ENCODE results near the gene FYN. TPM values are rescaled to one million over a fixed set of nuclear protein-coding genes. Genes with fewer than 3 reads are reported as not detected.

Gene FYN
- polyA plus RNA-seq, 3 donors: 88.4 to 149 (median 114) TPM

DNA sequence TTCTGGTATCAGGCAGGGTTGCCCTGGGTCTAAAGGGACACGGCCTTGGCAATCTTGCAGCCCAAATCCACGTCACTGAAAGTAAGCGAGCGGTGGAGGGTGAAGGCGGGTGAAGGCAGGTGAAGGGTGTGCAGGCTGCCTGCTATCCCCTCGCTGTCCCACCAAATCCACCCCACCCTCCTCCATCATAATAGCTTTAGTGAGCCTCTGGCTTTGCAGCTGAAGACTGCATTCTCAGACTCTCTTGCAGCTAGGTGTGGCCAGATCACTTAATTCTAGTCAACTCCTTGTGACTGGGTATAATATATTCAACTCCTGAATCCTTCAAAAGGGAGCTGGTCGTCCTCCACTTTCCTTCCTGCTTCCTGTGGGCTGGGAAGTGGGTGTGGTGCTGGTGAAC lies 140.9 kb downstream of the FYN start:
- H3K4me3 ChIP-seq (replicated peaks in 1 of 3; ENCODE audit: low read depth in 2 of 3, low read length in 3 of 3): no peak overlapping the region
- no peak overlapping the region for H3K4me2 ChIP-seq (replicated peaks; ENCODE audit: extremely low read depth, low read length, poor library complexity, severe bottlenecking)
- H3K4me3 Mint-ChIP-seq: no peak overlapping the region
- H2AFZ ChIP-seq (ENCODE audit: insufficient read depth, low read depth, low read length, poor library complexity, severe bottlenecking): no peak overlapping the region
- peaks cover 33 to 36% of the 10 kb centered on the region in 2 donors for H3K4me1 ChIP-seq (ENCODE audit: control insufficient read depth in 1 of 2, insufficient read depth in 2 of 2, low read length in 2 of 2)
- TF ChIP-seq, protein P1, sequence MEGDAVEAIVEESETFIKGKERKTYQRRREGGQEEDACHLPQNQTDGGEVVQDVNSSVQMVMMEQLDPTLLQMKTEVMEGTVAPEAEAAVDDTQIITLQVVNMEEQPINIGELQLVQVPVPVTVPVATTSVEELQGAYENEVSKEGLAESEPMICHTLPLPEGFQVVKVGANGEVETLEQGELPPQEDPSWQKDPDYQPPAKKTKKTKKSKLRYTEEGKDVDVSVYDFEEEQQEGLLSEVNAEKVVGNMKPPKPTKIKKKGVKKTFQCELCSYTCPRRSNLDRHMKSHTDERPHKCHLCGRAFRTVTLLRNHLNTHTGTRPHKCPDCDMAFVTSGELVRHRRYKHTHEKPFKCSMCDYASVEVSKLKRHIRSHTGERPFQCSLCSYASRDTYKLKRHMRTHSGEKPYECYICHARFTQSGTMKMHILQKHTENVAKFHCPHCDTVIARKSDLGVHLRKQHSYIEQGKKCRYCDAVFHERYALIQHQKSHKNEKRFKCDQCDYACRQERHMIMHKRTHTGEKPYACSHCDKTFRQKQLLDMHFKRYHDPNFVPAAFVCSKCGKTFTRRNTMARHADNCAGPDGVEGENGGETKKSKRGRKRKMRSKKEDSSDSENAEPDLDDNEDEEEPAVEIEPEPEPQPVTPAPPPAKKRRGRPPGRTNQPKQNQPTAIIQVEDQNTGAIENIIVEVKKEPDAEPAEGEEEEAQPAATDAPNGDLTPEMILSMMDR (IDR thresholded peaks at IDR 0.05): no peak
- H3K27ac Mint-ChIP-seq: peak overlapping the region in 4 of 7 donors; percentile 28 to 80 (median 35)
- H3K9me3 Mint-ChIP-seq: peaks cover 0 to 5% (median 0%) of the 10 kb centered on the region in 7 donors
- peaks cover 36 to 49% of the 10 kb centered on the region in 2 donors for H3K36me3 Mint-ChIP-seq
- peaks cover 75% of the 10 kb centered on the region for H3K79me2 ChIP-seq (ENCODE audit: insufficient read depth, low read length)
- H3K9ac ChIP-seq (ENCODE audit: insufficient read depth, low read length, poor library complexity, severe bottlenecking): no peak overlapping the region
- H3K27me3 Mint-ChIP-seq (ENCODE audit: low read depth in 3 of 3): no peaks in the 10 kb centered on the region
- no CpG with 5 or more reads among the region's 7 CpGs for WGBS (ENCODE audit: insufficient coverage)
- intact Hi-C loops (cut with micrococcal nuclease): no loop called here
- H3K9me3 ChIP-seq (replicated peaks in 1 of 2; ENCODE audit: control insufficient read depth in 1 of 2, insufficient read depth in 1 of 2, low read length in 2 of 2): peaks cover 0 to 5% of the 10 kb centered on the region in 2 donors
- no peaks in the 10 kb centered on the region for H3K27me3 ChIP-seq (ENCODE audit: control insufficient read depth in 2 of 2, insufficient read depth in 2 of 2, low read length in 2 of 2)
- H4K20me1 ChIP-seq (ENCODE audit: insufficient read depth, low read length): peaks cover 100% of the 10 kb centered on the region
- H3K4me1 Mint-ChIP-seq: peaks cover 36% of the 10 kb centered on the region
- no peak for DNase-seq
- H3K27ac ChIP-seq (ENCODE audit: low read depth in 1 of 2, low read length in 2 of 2): peak overlapping the region; percentile 19 to 62
- H3K36me3 ChIP-seq (replicated peaks in 1 of 2; ENCODE audit: control insufficient read depth in 1 of 2, insufficient read depth in 2 of 2, low read length in 2 of 2): peaks cover 0 to 29% of the 10 kb centered on the region in 2 donors

- H3K79me2 ChIP-seq (ENCODE audit: insufficient read depth, low read length): peaks cover 74% of the 10 kb centered on the region
- WGBS (ENCODE audit: insufficient coverage): 49% methylated on average over 4 of the region's 6 CpGs
- Mint-ChIP-seq H3K9me3 (peaks cover 0 to 5% (median 0%) of the 10 kb centered on the region in 7 donors), H3K36me3 (peaks cover 38 to 49% of the 10 kb centered on the region in 2 donors), H3K27ac (peak overlapping the region in 6 of 7 donors; percentile 31 to 83 (median 60)), H3K4me1 (peaks cover 36% of the 10 kb centered on the region), H3K27me3 (ENCODE audit: low read depth in 3 of 3) (no peaks in the 10 kb centered on the region), H3K4me3 (no peak overlapping the region)
- no peak overlapping the region for H2AFZ ChIP-seq (ENCODE audit: insufficient read depth, low read depth, low read length, poor library complexity, severe bottlenecking)
- no peaks in the 10 kb centered on the region for H3K27me3 ChIP-seq (ENCODE audit: control insufficient read depth in 2 of 2, insufficient read depth in 2 of 2, low read length in 2 of 2)
- H3K9me3 ChIP-seq (replicated peaks in 1 of 2; ENCODE audit: control insufficient read depth in 1 of 2, insufficient read depth in 1 of 2, low read length in 2 of 2): peaks cover 0 to 5% of the 10 kb centered on the region in 2 donors
- H4K20me1 ChIP-seq (ENCODE audit: insufficient read depth, low read length): peaks cover 100% of the 10 kb centered on the region
- H3K27ac ChIP-seq (ENCODE audit: low read depth in 1 of 2, low read length in 2 of 2): peak overlapping the region; percentile 15 to 62
- peak; percentile 21 to 33 (median 32) for DNase-seq
- peaks cover 33 to 36% of the 10 kb centered on the region in 2 donors for H3K4me1 ChIP-seq (ENCODE audit: control insufficient read depth in 1 of 2, insufficient read depth in 2 of 2, low read length in 2 of 2)
- H3K36me3 ChIP-seq (replicated peaks in 1 of 2; ENCODE audit: control insufficient read depth in 1 of 2, insufficient read depth in 2 of 2, low read length in 2 of 2): peaks cover 0 to 34% of the 10 kb centered on the region in 2 donors
- H3K9ac ChIP-seq (ENCODE audit: insufficient read depth, low read length, poor library complexity, severe bottlenecking): no peak overlapping the region
- intact Hi-C loops (cut with micrococcal nuclease): no loop called here
- peak overlapping the region; percentile 9 for H3K4me2 ChIP-seq (replicated peaks; ENCODE audit: extremely low read depth, low read length, poor library complexity, severe bottlenecking)
- TF ChIP-seq, protein P1 (IDR thresholded peaks at IDR 0.05): no peak
- no peak overlapping the region for H3K4me3 ChIP-seq (replicated peaks in 1 of 3; ENCODE audit: low read depth in 2 of 3, low read length in 3 of 3)
Measured at GRCh38 chr6:111731456-111732195, 141.6 kb downstream of the FYN start.

Measured in CD14-positive monocyte (primary cell).